HG02981 (cell line): Measurements from ENCODE around the gene NXPE1.

Experiments used
- ATAC-seq: cut with Tn5 transposase; IDR thresholded peaks from one replicate; pipeline ENCODE4 v1.9.1; 2021; ENCODE audit warnings: mild to moderate bottlenecking, moderate library complexity; ENCODE audit not compliant: unreplicated experiment

The NXPE1 gene

GRCh38 chr11:114563077-114563476, 3.4 kb upstream of the NXPE1 start:
- no peak for ATAC-seq

GRCh38 chr11:114562166-114562916, 2.7 kb upstream of the NXPE1 start:
- no peak for ATAC-seq

GRCh38 chr11:114556135-114556534, 3.5 kb downstream of the NXPE1 start:
- ATAC-seq, result no peak

GRCh38 chr11:114553642-114554041, 6.0 kb downstream of the NXPE1 start:
- ATAC-seq, result no peak

- no peak for ATAC-seq
Measured at GRCh38 chr11:114551060-114551459, 8.6 kb downstream of the NXPE1 start.

GRCh38 chr11:114525682-114526081, 34.0 kb downstream of the NXPE1 start:
- ATAC-seq, result no peak

GRCh38 chr11:114524122-114524521, 35.6 kb downstream of the NXPE1 start:
- ATAC-seq, result no peak

GRCh38 chr11:114522818-114523217, 36.9 kb downstream of the NXPE1 start:
- no peak for ATAC-seq

GRCh38 chr11:114511538-114511937, 48.1 kb downstream of the NXPE1 start:
- ATAC-seq, result no peak

GRCh38 chr11:114511079-114511478, 48.6 kb downstream of the NXPE1 start:
- ATAC-seq, result no peak

- no peak for ATAC-seq
Measured at GRCh38 chr11:114501901-114502300, 57.8 kb downstream of the NXPE1 start.

- no peak for ATAC-seq
Measured at GRCh38 chr11:114499756-114500155, 59.9 kb downstream of the NXPE1 start.

- ATAC-seq, result no peak
Measured at GRCh38 chr11:114496915-114497314, 62.8 kb downstream of the NXPE1 start.

GRCh38 chr11:114483929-114484328, 75.8 kb downstream of the NXPE1 start:
- no peak for ATAC-seq

- ATAC-seq, result no peak
Measured at GRCh38 chr11:114482114-114482513, 77.6 kb downstream of the NXPE1 start.

- no peak for ATAC-seq
Measured at GRCh38 chr11:114479331-114479730, 80.3 kb downstream of the NXPE1 start.

- ATAC-seq, result no peak
Measured at GRCh38 chr11:114478768-114479167, 80.9 kb downstream of the NXPE1 start.

- ATAC-seq, result no peak
Measured at GRCh38 chr11:114478001-114478410, 81.7 kb downstream of the NXPE1 start.

GRCh38 chr11:114472661-114473060, 87.0 kb downstream of the NXPE1 start:
- ATAC-seq, result no peak
